ENCODE data around the gene LY6G6C.

Gene LY6G6C

DNA sequence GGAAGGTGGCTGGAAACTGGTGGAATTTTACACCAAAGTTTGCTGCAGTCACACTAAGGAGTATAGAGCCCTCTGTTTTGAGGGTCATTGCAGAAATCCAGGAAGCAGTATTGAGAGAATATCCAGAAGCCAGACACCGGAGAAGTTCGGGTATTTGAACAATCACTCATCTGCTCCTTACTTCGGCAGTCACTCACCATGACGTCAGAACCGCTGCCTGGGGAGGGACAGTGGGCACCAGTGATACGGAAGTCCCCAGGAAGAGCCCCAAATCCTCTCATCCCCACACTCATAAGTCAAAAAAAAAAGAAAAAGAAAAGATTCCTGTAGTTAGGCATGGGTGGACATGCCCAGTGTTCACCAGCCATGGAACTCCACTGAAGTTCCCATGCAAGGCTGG, 44.6 kb downstream of the LY6G6C start:
- DNase-seq: no peak

DNA sequence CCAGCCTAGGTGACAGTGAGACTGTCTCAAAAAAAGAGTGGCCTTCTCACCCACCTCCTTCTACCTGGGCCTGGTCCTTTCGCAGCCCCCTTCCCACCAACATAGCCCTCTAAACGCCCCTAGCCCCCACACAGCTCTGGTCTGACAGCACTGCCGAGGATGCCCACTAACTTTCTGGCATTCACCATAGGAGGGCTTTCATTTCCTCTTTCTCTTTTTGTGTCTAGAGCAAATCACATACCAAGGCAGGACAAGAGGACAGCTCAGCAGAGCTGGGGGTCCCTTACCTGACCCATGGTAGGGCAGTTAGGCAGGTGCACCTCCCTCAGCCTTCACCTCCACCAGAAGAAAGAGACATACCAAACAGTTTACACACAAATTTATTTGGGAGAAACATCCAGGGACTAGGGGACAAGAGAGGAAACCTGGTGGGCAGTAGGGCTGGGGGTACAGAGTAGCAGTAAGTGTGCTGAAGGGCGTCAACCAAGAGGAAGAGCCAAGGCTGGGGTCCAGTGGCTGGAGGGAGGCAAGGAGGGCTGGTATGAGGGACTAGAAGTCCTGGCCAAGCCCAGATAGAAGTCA, 45.1 kb downstream of the LY6G6C start:
- no peak for DNase-seq

DNA sequence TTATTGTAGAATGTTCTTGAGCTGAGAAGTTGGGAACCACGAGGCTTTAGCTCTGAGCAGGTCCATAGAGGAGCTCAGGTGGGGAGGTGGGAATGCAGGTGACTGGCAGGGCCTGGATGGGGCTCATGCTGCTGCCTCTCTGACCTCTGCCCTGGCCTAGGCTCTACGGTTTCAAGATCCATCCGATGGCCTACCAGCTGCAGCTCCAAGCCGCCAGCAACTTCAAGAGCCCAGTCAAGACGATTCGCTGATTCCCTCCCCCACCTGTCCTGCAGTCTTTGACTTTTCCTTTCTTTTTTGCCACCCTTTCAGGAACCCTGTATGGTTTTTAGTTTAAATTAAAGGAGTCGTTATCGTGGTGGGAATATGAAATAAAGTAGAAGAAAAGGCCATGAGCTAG, 51.9 kb downstream of the LY6G6C start, which contains the start of gene LY6G5B:
Gene LY6G5B (plus strand): TSS at position 301 of the 400 bp plus-strand sequence. CDS start 975 bp downstream, outside the sequence.
- DNase-seq: no peak
